ENCODE measurements around the gene ABCA4.

The ABCA4 gene

DNA sequence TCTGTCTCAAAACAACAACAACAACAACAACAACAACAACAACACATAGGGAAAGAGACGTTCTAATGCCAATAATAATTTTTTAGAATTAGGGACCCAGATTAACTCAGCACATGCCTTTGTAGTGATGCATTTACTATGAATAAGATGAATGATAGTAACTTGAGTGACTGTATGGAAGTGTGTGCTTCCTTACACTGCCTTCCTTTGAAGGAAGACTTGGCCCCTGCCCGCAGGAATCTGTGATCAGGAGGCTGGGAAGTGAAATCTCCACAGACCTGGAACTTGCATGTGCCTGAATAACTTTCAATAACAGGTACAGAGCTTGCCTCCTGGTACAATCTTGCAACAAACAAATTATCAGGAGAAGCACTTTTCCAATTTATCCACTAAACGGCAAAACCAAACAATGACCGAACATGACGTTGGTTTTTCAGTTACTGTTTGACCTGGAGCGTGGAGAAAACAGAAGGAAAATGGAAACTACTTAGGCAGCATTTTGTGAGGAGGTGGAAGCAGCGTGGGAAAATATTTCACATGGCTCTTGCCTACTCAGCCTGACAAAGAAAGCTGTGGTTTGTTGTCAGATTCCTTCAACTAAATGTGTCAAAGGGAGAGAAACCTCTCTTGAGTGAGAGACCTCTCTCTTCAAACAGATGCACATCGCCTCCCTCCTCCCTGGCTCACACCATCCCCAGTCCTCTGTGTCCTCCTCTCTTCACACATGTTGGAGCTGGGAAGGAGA lies 10.1 kb upstream of the ABCA4 start:
- TF ChIP-seq, protein P1, sequence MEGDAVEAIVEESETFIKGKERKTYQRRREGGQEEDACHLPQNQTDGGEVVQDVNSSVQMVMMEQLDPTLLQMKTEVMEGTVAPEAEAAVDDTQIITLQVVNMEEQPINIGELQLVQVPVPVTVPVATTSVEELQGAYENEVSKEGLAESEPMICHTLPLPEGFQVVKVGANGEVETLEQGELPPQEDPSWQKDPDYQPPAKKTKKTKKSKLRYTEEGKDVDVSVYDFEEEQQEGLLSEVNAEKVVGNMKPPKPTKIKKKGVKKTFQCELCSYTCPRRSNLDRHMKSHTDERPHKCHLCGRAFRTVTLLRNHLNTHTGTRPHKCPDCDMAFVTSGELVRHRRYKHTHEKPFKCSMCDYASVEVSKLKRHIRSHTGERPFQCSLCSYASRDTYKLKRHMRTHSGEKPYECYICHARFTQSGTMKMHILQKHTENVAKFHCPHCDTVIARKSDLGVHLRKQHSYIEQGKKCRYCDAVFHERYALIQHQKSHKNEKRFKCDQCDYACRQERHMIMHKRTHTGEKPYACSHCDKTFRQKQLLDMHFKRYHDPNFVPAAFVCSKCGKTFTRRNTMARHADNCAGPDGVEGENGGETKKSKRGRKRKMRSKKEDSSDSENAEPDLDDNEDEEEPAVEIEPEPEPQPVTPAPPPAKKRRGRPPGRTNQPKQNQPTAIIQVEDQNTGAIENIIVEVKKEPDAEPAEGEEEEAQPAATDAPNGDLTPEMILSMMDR (IDR thresholded peaks at IDR 0.05; ENCODE audit: low read depth, low read length, missing control alignments), result no peak
- H3K27me3 ChIP-seq (replicated peaks), result no peaks in the 10 kb centered on the region
- no peak overlapping the region for H3K4me3 ChIP-seq (ENCODE audit: low read depth, low read length)
- in situ Hi-C loops (cut with HindIII; ENCODE audit: low pct_ligation_motif_present, low sequenced_read_pairs), result no loop called here
- peak; percentile 78 for DNase-seq
- no peaks in the 10 kb centered on the region for H3K36me3 ChIP-seq (replicated peaks)
- H3K27ac ChIP-seq, result peak overlapping the region; percentile 91

DNA sequence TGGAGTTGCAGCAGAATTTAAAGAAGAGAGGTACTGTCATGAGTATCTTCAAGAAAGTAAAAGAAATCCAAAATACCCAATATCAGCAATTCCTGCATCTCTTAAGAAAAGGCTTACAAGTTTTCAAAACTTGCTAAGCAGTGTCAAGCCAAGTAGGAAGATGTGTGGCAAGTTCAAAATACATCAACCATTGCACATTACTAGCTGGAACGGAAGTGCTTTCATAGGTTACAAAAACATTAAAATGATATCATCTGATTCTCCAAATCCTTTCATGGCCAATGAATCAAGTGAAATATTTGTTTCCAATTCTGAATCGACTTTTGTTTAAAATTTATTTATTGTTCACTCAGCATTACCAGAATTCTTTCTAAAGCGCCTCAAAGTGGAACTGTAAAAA lies 5.7 kb upstream of the ABCA4 start:
- in situ Hi-C loops (cut with HindIII; ENCODE audit: low pct_ligation_motif_present, low sequenced_read_pairs), result no loop called here
- Histone ChIP-seq H3K4me3 (ENCODE audit: low read depth, low read length) (no peak overlapping the region), H3K27ac (no peak overlapping the region), H3K27me3 (replicated peaks) (no peaks in the 10 kb centered on the region), H3K36me3 (replicated peaks) (no peaks in the 10 kb centered on the region)
- DNase-seq, result no peak
- TF ChIP-seq, protein P1 (IDR thresholded peaks at IDR 0.05; ENCODE audit: low read depth, low read length, missing control alignments), result no peak

DNA sequence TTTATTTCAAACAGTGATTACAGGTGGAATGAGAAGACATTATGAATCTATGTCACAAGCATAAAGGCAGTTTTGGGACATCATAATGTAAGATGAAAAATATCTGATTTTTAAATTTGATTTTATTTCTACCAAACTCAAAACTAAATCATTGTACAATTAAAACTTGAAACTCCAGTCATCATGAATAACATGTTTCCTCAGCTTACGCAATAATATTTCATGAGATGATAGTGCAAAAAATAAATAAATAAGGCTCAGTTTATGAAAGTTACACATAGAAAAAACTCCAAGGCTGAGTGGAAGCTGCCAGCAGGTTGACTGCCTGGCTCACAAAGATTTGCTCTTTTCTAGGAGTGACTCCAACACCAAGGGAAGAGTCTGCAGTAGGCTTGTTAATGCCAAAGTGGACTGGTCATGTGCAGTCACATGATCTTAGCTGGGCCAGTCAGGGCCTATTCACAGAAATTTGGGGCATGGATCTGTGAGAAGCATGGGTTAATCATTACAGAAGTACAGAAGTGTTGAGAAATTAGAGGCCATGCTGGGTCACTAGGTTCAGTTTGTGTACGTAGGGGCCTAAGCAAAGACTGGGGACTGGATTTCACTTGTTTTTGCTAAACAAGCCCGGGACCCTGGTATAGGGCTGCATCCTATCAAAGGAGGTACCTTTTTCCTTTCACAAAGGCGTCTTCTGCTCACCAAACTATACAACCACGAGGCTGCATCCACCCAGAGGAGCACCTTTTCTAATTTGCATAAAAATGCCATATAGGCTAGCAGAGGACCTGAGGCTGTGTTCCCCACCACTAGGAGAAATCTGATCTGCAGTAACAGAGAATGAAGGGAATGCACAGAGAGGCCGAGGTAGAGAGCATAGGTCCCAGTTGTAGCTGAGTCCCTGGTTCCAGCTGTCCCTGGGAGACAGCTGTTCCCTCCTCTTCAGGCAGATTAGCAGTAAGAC lies 4.9 kb upstream of the ABCA4 start:
- no peak for DNase-seq

DNA sequence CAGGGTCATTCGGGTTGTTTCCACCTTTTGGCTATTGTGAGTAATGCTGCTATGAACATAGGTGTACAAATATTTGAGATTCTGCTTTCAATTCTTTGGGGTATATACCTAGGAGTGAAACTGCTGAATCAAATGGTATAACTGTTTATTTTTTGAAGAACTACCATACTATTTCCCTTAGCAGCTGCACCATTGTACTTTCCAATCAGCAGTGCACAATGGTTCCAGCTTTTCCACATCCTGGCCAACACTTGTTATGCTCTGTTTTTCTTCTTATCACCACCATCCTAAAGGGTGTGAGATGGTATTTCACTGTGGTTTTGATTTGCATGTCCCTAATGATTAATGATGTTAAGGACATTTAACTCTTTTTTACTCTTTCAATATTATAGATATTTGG lies 3.6 kb upstream of the ABCA4 start:
- Histone ChIP-seq H3K4me3 (ENCODE audit: low read depth, low read length) (no peak overlapping the region), H3K27me3 (replicated peaks) (no peaks in the 10 kb centered on the region), H3K36me3 (replicated peaks) (no peaks in the 10 kb centered on the region), H3K27ac (no peak overlapping the region)
- DNase-seq, result no peak
- TF ChIP-seq, protein P1 (IDR thresholded peaks at IDR 0.05; ENCODE audit: low read depth, low read length, missing control alignments), result no peak
- in situ Hi-C loops (cut with HindIII; ENCODE audit: low pct_ligation_motif_present, low sequenced_read_pairs), result no loop called here

More for the DNA sequence above, 4.9 kb upstream of the ABCA4 start:
- H3K4me3 ChIP-seq (ENCODE audit: low read depth, low read length), result no peak overlapping the region
- no peaks in the 10 kb centered on the region for H3K27me3 ChIP-seq (replicated peaks)
- no peaks in the 10 kb centered on the region for H3K36me3 ChIP-seq (replicated peaks)
- TF ChIP-seq, protein P1 (IDR thresholded peaks at IDR 0.05; ENCODE audit: low read depth, low read length, missing control alignments), result no peak
- in situ Hi-C loops (cut with HindIII; ENCODE audit: low pct_ligation_motif_present, low sequenced_read_pairs), result no loop called here
- no peak overlapping the region for H3K27ac ChIP-seq

DNA sequence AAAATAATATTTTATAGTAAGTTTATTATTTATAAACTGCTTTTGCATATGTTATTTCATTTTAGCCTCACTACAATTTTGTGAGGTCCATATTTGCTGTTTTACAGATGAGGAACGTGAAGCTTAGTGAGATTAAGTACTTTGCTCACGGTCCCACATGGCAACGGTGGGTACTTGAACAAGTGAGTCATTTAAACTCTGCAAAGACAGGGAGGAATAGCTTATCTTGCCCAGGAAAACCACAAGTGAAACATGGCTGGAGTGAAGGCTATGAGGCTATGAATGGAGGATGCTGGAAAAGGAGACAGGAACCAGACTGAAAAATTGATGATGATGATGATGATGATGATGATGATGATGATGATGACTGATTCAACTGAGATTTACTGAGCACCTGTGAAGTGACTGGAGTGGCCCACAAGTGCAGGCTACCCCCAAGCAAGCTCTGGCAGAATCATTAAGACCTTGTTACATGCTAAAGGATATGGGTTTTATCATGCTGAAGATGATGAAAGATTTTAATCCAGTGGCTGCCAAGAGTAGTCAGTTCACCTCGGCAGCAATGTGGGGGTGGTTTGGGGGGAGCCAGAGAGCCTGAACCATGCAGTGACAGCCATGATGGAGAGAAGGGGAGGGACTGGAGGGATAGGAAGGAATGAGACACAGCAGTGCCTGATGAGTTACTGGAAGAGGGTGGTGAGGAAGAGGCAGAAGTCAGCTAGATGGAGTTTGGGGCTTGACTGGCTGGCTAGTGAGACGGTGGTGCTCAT lies 1.4 kb upstream of the ABCA4 start:
- peak; percentile 82 for DNase-seq
- no peak overlapping the region for H3K27ac ChIP-seq
- no peak overlapping the region for H3K4me3 ChIP-seq (ENCODE audit: low read depth, low read length)
- TF ChIP-seq, protein P1 (IDR thresholded peaks at IDR 0.05; ENCODE audit: low read depth, low read length, missing control alignments), result no peak
- in situ Hi-C loops (cut with HindIII; ENCODE audit: low pct_ligation_motif_present, low sequenced_read_pairs), result no loop called here
- no peaks in the 10 kb centered on the region for H3K27me3 ChIP-seq (replicated peaks)
- no peaks in the 10 kb centered on the region for H3K36me3 ChIP-seq (replicated peaks)
